NCI-H774 (cell line): ENCODE results near the gene STARD6.
"Not testable (repeated sequence)": the region's sequence is repeated elsewhere in the genome, so short reads cannot be mapped to it uniquely, and the experiment has no call there.

Source experiments
- DNase-seq: peaks from one replicate; lab custom pipeline; 2025; lab: John Stamatoyannopoulos, UW

STARD6 gene

GRCh38 chr18:54357660-54358494, at the start of gene STARD6, which contains the start of gene C18orf54:
STARD6 (minus strand) TSS chr18:54357858; CDS start chr18:54354573, 3,285 bp downstream.
C18orf54 (plus strand) TSS chr18:54357906; CDS start chr18:54360573, 2,667 bp downstream.
- peak; percentile 87 for DNase-seq

DNA sequence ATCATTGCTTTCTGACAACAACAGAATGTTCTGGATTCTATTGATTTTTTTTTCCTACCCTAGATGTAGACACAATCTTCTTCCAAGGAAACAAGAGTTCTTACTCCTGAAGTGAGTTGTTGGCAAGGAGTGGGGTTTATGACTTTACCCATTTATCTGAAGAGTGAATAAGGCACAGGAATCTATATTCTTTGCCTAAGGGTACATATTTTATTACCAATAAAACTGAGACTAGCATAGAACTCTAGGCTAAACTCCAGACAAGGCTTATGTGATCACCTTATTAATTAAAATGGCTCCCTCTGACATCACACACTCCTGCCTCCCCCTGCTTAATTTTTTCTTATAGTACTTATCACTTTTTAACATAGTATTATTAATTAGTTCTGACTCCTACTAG, 47.6 kb upstream of the STARD6 start:
- DNase-seq, result no peak

DNA sequence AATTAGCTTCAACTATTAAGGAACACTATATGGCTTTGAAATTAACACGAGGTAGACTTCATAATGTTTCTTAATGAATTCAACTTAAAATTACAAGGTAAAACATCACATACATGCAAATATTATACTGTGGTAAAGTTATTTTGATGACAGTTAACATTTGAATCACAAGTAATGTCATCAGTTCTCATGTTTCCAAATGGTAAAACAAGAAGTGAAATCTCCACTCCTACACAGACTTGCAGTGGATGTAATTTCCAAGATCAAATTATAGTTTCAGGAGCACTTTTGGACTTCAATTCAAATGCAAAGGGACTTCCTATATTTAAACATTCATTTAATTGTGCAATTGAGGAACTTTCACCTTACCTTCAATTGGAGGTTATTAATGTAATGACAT, 39.1 kb upstream of the STARD6 start:
- DNase-seq, result no peak

GRCh38 chr18:54393648-54394294, 36.1 kb upstream of the STARD6 start:
- DNase-seq, result no peak

DNA sequence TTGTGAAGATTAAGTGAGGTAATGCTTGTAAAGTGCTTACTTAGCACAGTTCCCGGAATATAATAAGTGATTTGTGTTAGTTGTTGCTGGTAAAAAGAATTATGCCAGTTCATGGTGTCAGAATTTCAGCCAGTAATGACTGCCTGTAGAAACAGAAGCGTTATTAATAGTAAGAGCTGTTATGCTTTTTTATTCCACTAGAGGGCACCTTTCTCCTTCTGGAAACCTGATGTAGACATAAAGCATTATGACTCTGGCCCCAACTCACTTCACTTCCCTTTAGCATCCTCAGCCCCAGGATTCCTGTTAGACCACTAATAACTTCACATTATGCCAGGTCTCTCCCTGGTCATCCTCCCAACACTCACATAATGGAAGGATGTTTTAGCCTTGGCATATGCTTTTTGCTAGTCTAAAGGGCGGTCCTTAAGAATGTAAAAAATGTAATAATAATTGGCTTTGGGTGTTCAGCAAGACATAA, 34.9 kb upstream of the STARD6 start:
- DNase-seq, result peak; percentile 30

DNA sequence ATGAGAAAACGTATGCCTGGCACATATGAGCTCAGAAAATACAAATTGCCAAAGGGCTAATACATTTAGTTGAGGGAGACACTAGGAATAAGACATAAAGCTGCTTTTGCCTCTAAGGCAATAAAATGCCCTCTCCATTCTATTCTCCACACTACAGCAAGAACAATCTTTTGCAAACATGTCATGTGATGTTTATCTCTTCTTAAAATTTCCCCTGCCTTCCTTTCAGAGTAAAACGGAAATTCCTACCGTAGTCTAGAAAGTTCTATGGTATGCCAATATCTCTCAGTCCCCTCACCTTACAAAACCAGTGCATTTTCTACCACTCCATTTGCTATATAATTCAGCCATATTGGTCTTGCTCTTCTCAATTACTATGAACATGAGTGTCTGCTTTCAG, 33.2 kb upstream of the STARD6 start:
- DNase-seq, result no peak

DNA sequence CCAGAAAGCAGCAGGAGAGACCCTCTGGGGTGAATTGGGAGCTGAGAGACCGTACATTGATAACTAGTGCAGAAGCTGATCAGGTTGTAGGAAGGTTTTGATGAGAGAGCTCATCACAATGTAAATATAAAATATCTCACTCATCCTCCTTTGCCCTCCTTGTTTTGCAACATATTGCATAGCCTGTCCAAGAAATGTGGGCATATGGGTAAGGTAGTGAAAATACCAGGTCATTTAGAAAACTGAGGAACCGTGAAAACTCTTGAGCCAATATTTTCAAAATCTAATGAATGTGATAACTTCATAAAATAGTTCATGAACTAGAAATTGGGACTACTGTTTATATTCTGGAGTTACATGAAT, 31.5 kb upstream of the STARD6 start:
- DNase-seq, result no peak

DNA sequence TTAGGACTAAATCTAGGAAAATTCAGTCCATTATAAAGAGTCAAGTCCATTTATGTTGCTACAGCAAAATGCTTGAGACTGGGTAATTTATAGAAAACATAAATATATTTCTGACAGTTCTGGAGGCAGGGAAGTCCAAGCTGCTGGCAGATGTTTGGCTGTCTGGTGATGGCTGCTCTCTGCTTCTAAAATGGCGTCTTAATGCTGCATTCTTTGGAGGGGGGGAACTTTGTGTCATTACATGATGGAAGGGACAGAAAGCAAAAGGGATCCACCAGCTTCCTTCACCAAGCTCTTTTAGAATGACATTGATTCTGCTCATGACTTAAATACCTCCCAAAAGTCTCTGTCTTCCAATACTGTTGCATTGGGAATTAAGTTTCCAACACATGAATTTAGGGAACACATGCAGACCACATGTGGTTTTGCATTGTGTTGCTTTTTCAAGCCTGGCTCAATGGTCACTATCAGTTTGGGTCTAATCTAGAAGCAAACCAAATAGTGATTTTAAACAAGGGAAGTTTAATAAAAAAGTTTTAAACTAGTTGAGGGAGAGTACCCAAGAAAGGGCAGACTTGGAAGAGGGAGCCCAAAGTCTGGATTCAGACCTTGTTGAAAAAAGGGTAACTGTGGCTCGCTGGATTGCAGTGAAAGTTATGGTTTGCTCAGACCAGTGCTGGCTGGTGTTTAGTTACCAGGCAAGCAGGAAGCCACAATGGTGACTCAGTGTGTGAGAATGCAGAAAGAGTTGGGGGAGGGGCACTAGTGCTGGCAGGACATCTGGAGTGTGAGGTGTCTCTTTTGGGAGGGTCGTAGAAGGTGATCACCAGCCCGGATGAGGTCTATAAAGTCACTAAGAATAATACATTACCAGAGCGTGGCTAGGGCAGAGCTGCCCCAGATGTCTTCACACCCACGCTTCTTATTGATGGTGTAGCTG, 30.8 kb upstream of the STARD6 start:
- no peak for DNase-seq

- no peak for DNase-seq
These were observed 30.0 kb upstream of the STARD6 start for GRCh38 chr18:54387631-54388030.

GRCh38 chr18:54386800-54387495, 29.3 kb upstream of the STARD6 start:
- not testable (repeated sequence) for DNase-seq

GRCh38 chr18:54386043-54386442, 28.4 kb upstream of the STARD6 start:
- DNase-seq, result no peak

DNA sequence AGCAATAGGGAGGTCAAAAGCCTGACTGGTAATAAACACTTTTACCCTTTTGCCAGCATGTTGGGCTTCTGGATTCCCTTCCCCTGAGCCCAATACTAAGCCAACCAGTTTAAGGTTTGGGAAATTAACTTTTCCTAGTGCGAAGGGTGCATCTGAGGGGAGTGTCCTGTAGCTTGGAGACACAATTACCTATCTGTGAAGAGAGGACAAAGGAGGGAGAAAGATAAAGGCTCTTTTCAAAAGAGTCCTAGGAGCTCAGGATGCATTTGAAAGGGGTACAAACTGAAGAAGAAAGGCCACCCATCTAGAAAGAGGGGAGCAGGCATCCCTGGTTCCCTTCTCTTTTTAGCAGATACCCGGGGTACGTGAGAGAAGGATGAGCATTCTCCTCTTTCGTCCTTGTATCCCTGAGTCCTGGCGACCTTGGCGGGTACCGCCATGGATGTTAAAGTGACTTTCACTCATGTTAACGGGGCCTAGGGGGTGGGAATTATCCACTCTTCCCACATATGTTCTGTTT, 25.1 kb upstream of the STARD6 start:
- no peak for DNase-seq

- no peak for DNase-seq
These were observed 24.4 kb upstream of the STARD6 start for GRCh38 chr18:54382076-54382475.

GRCh38 chr18:54381640-54382039, 24.0 kb upstream of the STARD6 start:
- DNase-seq, result no peak

GRCh38 chr18:54378057-54378456, 20.4 kb upstream of the STARD6 start:
- DNase-seq, result no peak

DNA sequence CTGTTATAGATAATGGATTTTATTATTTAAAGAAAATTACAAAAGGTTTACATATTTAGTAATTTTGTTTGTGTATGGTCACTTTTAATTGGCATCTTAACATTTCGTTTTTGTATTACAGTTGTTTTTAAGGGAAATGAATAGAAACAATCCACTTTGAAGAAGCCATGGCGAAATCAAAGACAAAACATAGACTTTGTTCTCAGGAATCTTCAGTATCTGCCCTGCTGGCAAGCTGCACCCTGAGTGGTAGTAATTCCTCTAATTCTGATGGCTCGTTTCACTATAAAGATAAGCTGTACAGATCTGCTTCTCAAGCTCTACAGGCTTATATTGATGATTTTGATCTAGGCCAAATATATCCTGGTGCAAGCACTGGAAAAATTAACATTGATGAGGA, 2.7 kb upstream of the STARD6 start:
- no peak for DNase-seq

DNA sequence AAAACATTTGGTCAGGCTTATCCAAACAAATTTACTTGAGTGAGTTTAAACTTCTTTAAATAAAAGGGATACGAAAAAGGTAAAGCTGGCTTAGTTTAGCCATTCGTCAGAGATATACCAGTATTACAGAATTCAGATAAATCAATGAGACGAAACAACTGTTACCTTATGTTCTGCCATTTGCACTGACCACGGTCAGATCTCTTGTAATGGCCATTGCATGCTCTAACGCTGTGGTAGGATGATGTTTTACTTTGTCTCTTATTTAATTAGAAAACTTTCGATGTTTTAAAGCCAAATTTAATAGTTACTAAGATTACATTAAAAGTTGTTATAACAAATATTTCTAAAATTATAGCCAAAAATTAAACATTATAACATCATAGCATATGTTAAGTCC, 1.6 kb upstream of the STARD6 start:
- DNase-seq, result no peak

GRCh38 chr18:54358495-54359040, 910 bp upstream of the STARD6 start:
- DNase-seq, result no peak

- DNase-seq, result no peak
These were observed 487 bp downstream of the STARD6 start for GRCh38 chr18:54357082-54357659.

- no peak for DNase-seq
These were observed 6.5 kb downstream of the STARD6 start for GRCh38 chr18:54351186-54351585.

- no peak for DNase-seq
These were observed 19.4 kb downstream of the STARD6 start for GRCh38 chr18:54338230-54338629.
